Tibial nerve (tissue), 4 donors: ENCODE measurements around the gene IL34. TPM values are rescaled to one million over a fixed set of nuclear protein-coding genes. Genes with fewer than 3 reads are reported as not detected.
"Not testable (repeated sequence)": the region's sequence is repeated elsewhere in the genome, so short reads cannot be mapped to it uniquely, and the experiment has no call there.

Experiments used
- DNase-seq, 2 donors: peaks; one replicate each; pipeline ENCODE4 v3.0.0-alpha.2; 2019; ENCODE audit warnings: low spot score in 2 of 2
- H3K27ac ChIP-seq, 4 donors: fragments of 200-600 bp; sonication (generic) in 3 of 4; one replicate each; pipeline ENCODE4 v1.5.1; 2017 to 2019; ENCODE audit warnings: mild to moderate bottlenecking in 1 of 4
- H3K27me3 ChIP-seq, 2 donors: fragments of 200-600 bp; sonication (generic) in 1 of 2; one replicate each; pipeline versions ENCODE4 v1.5.1 to v1.6.0; 2017 to 2019
- H3K36me3 ChIP-seq, 3 donors: fragments of 200-600 bp; sonication (generic); one replicate each; pipeline ENCODE4 v1.5.1; 2018 to 2019
- H3K4me1 ChIP-seq, 4 donors: fragments of 200-600 bp; sonication (generic) in 3 of 4; one replicate each; pipeline ENCODE4 v1.5.1; 2017 to 2019
- H3K4me3 ChIP-seq, 4 donors: fragments of 200-600 bp; sonication (generic) in 3 of 4; one replicate each; pipeline ENCODE4 v1.5.1; 2017 to 2019; ENCODE audit warnings: mild to moderate bottlenecking in 1 of 4, moderate library complexity in 1 of 4
- H3K9me3 ChIP-seq, 4 donors: fragments of 200-600 bp; sonication (generic) in 3 of 4; one replicate each; pipeline ENCODE4 v1.5.1; 2017 to 2019
- CTCF ChIP-seq, 5 experiments: fragments of 200-600 bp in 3 of 5; fragments of 450-650 bp in 2 of 5; sonication (generic) in 3 of 5; IDR thresholded peaks; one replicate each; pipeline ENCODE4 v1.5.1; 2016 to 2019; ENCODE audit warnings: antibody characterized with exemption in 5 of 5, mild to moderate bottlenecking in 3 of 5, moderate library complexity in 2 of 5
- EP300 ChIP-seq, 2 donors: sonication (generic); formaldehyde crosslinking; IDR thresholded peaks; one replicate each; pipeline ENCODE4 v1.6.1; 2017; ENCODE audit warnings: antibody characterized with exemption in 2 of 2, mild to moderate bottlenecking in 1 of 2
- POLR2A ChIP-seq, 2 donors: fragments of 450-650 bp; IDR thresholded peaks; one replicate each; pipeline ENCODE4 v1.6.1; 2017; ENCODE audit warnings: antibody characterized with exemption in 2 of 2, mild to moderate bottlenecking in 2 of 2, moderate library complexity in 2 of 2
- WGBS, 2 donors: methylation state at CpG; one replicate each; pipeline ENCODE4 v1.1.5; 2018; 5-methylcytosine and 5-hydroxymethylcytosine counted together
- total RNA-seq, 4 donors: library from RNA; depleted of rRNA; stranded (reverse); fragments of >200 nt; gene quantifications; one replicate each; pipeline ENCODE4 v1.1.0, GENCODE V29; 2016

The IL34 gene
- total RNA-seq, 4 donors from 2014 or later: 49.6 to 89.4 (median 60.9) TPM

- no peaks in the 10 kb centered on the region for H3K27me3 ChIP-seq
- peaks cover 4 to 99% (median 7%) of the 10 kb centered on the region in 3 donors for H3K36me3 ChIP-seq
- no peak for DNase-seq
- H3K4me1 ChIP-seq: peaks cover 0 to 23% (median 4%) of the 10 kb centered on the region in 4 donors
- H3K4me3 ChIP-seq: no peak overlapping the region
- H3K9me3 ChIP-seq: no peaks in the 10 kb centered on the region
- 83 to 84% methylated on average over 22 of the region's 22 CpGs for WGBS, 2 donors
- no peak overlapping the region for H3K27ac ChIP-seq
- TF ChIP-seq EP300 (IDR thresholded peaks at IDR 0.05) (no peak), CTCF (IDR thresholded peaks at IDR 0.05) (no peak), POLR2A (IDR thresholded peaks at IDR 0.05) (no peak)
Observed at GRCh38 chr16:70665806-70666735, 19.7 kb downstream of the IL34 start.

GRCh38 chr16:70670175-70670574, 23.8 kb downstream of the IL34 start:
- 83 to 94% methylated on average over 2 of the region's 2 CpGs for WGBS, 2 donors
- H3K27ac ChIP-seq: no peak overlapping the region
- no peaks in the 10 kb centered on the region for H3K9me3 ChIP-seq
- no peaks in the 10 kb centered on the region for H3K4me1 ChIP-seq
- no peak for DNase-seq
- peaks cover 0 to 97% (median 4%) of the 10 kb centered on the region in 3 donors for H3K36me3 ChIP-seq
- H3K4me3 ChIP-seq: no peak overlapping the region
- TF ChIP-seq CTCF (IDR thresholded peaks at IDR 0.05) (no peak), EP300 (IDR thresholded peaks at IDR 0.05) (no peak)
- no peaks in the 10 kb centered on the region for H3K27me3 ChIP-seq

- not testable (repeated sequence) for H3K4me1 ChIP-seq, H3K27me3 ChIP-seq, H3K4me3 ChIP-seq, H3K9me3 ChIP-seq, DNase-seq, H3K27ac ChIP-seq
- peaks cover 0 to 97% (median 0%) of the 10 kb centered on the region in 3 donors for H3K36me3 ChIP-seq
- 91 to 96% methylated on average over 4 of the region's 4 CpGs for whole genome bisulfite sequencing, 2 donors
Observed at GRCh38 chr16:70670938-70671337, 24.6 kb downstream of the IL34 start.

- no peaks in the 10 kb centered on the region for H3K9me3 ChIP-seq
- H3K36me3 ChIP-seq: peaks cover 0 to 98% (median 5%) of the 10 kb centered on the region in 3 donors
- DNase-seq: no peak
- peaks cover 0 to 8% (median 1%) of the 10 kb centered on the region in 4 donors for H3K4me1 ChIP-seq
- H3K27me3 ChIP-seq: no peaks in the 10 kb centered on the region
- H3K27ac ChIP-seq: no peak overlapping the region
- 90% methylated on average over 18 of the region's 18 CpGs for WGBS, 2 donors
- no peak overlapping the region for H3K4me3 ChIP-seq
- TF ChIP-seq CTCF (IDR thresholded peaks at IDR 0.05) (no peak), EP300 (IDR thresholded peaks at IDR 0.05) (no peak), POLR2A (IDR thresholded peaks at IDR 0.05) (no peak)
Observed at GRCh38 chr16:70674221-70675014, 28.1 kb downstream of the IL34 start.

GRCh38 chr16:70675851-70676513, 29.6 kb downstream of the IL34 start:
- peaks cover 0 to 23% (median 13%) of the 10 kb centered on the region in 4 donors for H3K4me1 ChIP-seq

More at GRCh38 chr16:70675851-70676513, 29.6 kb downstream of the IL34 start:
- peaks cover 0 to 87% (median 5%) of the 10 kb centered on the region in 3 donors for H3K36me3 ChIP-seq
- DNase-seq: no peak
- no peaks in the 10 kb centered on the region for H3K9me3 ChIP-seq
- no peaks in the 10 kb centered on the region for H3K27me3 ChIP-seq
- TF ChIP-seq EP300 (IDR thresholded peaks at IDR 0.05) (no peak), CTCF (IDR thresholded peaks at IDR 0.05) (no peak), POLR2A (IDR thresholded peaks at IDR 0.05) (no peak)
- no peak overlapping the region for H3K4me3 ChIP-seq
- H3K27ac ChIP-seq: peak overlapping the region in 1 of 4 donors; percentile 27
- 80 to 88% methylated on average over 5 to 7 of the region's 7 CpGs for WGBS, 2 donors
